G401.6 (cell line): ENCODE measurements around the gene CPNE7.

ENCODE experiments used
- FAIRE-seq: peaks from 2 replicates; lab custom pipeline; 2012; peaks lifted over from hg19 to GRCh38; lab: Jason Lieb, UNC

CPNE7 gene

GRCh38 chr16:89575247-89576152 is at the start of gene CPNE7:
TSS of gene CPNE7 (plus strand) at chr16:89575758. CDS start at chr16:89575898, 140 bp downstream.
- no peak for FAIRE-seq

GRCh38 chr16:89529097-89529496 is 46.5 kb upstream of the CPNE7 start:
- no peak for FAIRE-seq

GRCh38 chr16:89530401-89531381 is 44.9 kb upstream of the CPNE7 start:
- no peak for FAIRE-seq

GRCh38 chr16:89531821-89532526 is 43.6 kb upstream of the CPNE7 start:
- no peak for FAIRE-seq

GRCh38 chr16:89534252-89534756 is 41.3 kb upstream of the CPNE7 start:
- FAIRE-seq, result no peak

GRCh38 chr16:89536371-89536770 is 39.2 kb upstream of the CPNE7 start:
- no peak for FAIRE-seq

- FAIRE-seq, result no peak
Measured at GRCh38 chr16:89536886-89537548, 38.5 kb upstream of the CPNE7 start.

GRCh38 chr16:89537549-89537925 is 38.0 kb upstream of the CPNE7 start:
- no peak for FAIRE-seq

GRCh38 chr16:89538286-89538685 is 37.3 kb upstream of the CPNE7 start:
- FAIRE-seq, result no peak

GRCh38 chr16:89540557-89540956 is 35.0 kb upstream of the CPNE7 start:
- no peak for FAIRE-seq

GRCh38 chr16:89541792-89542191 is 33.8 kb upstream of the CPNE7 start:
- no peak for FAIRE-seq

- no peak for FAIRE-seq
Measured at GRCh38 chr16:89544113-89544512, 31.4 kb upstream of the CPNE7 start.

- FAIRE-seq, result no peak
Measured at GRCh38 chr16:89544713-89545043, 30.9 kb upstream of the CPNE7 start.

GRCh38 chr16:89545044-89545830 is 30.3 kb upstream of the CPNE7 start:
- FAIRE-seq, result no peak

GRCh38 chr16:89545831-89546574 is 29.6 kb upstream of the CPNE7 start:
- no peak for FAIRE-seq

- FAIRE-seq, result no peak
Measured at GRCh38 chr16:89546781-89547180, 28.8 kb upstream of the CPNE7 start.

- FAIRE-seq, result no peak
Measured at GRCh38 chr16:89547291-89547690, 28.3 kb upstream of the CPNE7 start.

GRCh38 chr16:89547860-89548259 is 27.7 kb upstream of the CPNE7 start:
- no peak for FAIRE-seq

GRCh38 chr16:89548344-89549006 is 27.1 kb upstream of the CPNE7 start:
- FAIRE-seq, result no peak
